AG09309 (cell line): Measurements from ENCODE around the gene EVC2.

Experiments
- DNase-seq: peaks from one replicate; pipeline ENCODE4 v3.0.0-alpha.2; 2010; ENCODE audit warnings: low read depth
- H3K4me3 ChIP-seq: 2 replicates; pipeline ENCODE4 v1.5.1; 2011; ENCODE audit warnings: mild to moderate bottlenecking, low read depth, low read length, moderate library complexity; ENCODE audit not compliant: control insufficient read depth
- TF ChIP-seq, protein P1 (sequence below): IDR thresholded peaks from 2 replicates; pipeline ENCODE4 v1.5.1; 2011; ENCODE audit warnings: mild to moderate bottlenecking, low read depth, low read length, inconsistent platforms; ENCODE audit not compliant: insufficient read depth, control insufficient read depth; ENCODE audit errors: missing control alignments

EVC2 gene

GRCh38 chr4:5622596-5622995 lies 85.8 kb downstream of the EVC2 start:
- no peak for DNase-seq
- no peak overlapping the region for H3K4me3 ChIP-seq
- TF ChIP-seq, protein P1, sequence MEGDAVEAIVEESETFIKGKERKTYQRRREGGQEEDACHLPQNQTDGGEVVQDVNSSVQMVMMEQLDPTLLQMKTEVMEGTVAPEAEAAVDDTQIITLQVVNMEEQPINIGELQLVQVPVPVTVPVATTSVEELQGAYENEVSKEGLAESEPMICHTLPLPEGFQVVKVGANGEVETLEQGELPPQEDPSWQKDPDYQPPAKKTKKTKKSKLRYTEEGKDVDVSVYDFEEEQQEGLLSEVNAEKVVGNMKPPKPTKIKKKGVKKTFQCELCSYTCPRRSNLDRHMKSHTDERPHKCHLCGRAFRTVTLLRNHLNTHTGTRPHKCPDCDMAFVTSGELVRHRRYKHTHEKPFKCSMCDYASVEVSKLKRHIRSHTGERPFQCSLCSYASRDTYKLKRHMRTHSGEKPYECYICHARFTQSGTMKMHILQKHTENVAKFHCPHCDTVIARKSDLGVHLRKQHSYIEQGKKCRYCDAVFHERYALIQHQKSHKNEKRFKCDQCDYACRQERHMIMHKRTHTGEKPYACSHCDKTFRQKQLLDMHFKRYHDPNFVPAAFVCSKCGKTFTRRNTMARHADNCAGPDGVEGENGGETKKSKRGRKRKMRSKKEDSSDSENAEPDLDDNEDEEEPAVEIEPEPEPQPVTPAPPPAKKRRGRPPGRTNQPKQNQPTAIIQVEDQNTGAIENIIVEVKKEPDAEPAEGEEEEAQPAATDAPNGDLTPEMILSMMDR, result no peak

DNA sequence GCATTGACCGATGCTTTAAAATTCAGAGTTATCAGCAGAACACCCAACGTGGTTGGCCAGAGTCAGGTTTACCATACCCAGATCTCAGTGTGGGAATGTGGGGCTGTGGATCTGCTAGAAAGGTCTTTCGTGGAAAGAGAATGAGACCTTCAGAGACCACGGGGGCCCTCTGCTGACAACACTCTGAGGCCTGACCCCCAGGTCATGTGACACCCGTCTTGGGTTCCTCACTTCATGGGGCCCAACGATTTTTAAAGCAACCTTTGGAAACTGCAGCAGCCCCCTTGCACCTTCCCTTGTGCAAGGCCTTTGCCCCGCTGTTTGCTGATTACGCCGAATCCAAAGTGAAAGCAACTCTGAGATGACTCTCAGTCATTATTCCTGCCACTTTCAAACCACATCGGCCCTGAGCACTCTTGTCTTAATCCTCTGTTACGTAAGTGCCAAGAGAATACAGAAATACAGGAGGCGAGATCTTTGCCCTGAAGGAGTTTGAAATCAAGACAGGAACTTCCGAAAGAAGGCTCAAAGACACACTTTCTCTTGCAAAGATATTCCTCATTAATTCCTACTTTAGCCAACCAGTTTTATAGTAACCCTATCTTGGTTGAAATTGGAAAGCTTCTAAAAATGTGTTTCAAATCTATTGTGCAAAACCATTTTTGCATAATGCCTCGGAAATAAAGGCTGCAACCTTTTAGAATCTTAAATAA lies 88.3 kb downstream of the EVC2 start:
- no peak overlapping the region; the same call in 1 of the 2 replicates for H3K4me3 ChIP-seq
- TF ChIP-seq, protein P1, result no peak
- peak; percentile 35 for DNase-seq

GRCh38 chr4:5618051-5618960 lies 90.1 kb downstream of the EVC2 start:
- DNase-seq, result no peak
- no peak overlapping the region for H3K4me3 ChIP-seq
- TF ChIP-seq, protein P1, result no peak

GRCh38 chr4:5616331-5616950 lies 91.9 kb downstream of the EVC2 start:
- DNase-seq, result no peak
- TF ChIP-seq, protein P1, result no peak
- no peak overlapping the region for H3K4me3 ChIP-seq

- H3K4me3 ChIP-seq, result no peak overlapping the region
- DNase-seq, result no peak
- TF ChIP-seq, protein P1, result no peak
Observed at GRCh38 chr4:5615496-5616075, 92.8 kb downstream of the EVC2 start.

GRCh38 chr4:5611750-5612149 lies 96.6 kb downstream of the EVC2 start:
- H3K4me3 ChIP-seq, result no peak overlapping the region
- no peak for DNase-seq
- TF ChIP-seq, protein P1, result no peak
